PC-3 (cell line): ENCODE measurements around the gene EXOC4.
"Not testable (repeated sequence)": the region's sequence is repeated elsewhere in the genome, so short reads cannot be mapped to it uniquely, and the experiment has no call there.

Source experiments
- EZH2 ChIP-seq: fragments of 300-600 bp; sonication (generic); IDR thresholded peaks from one replicate; pipeline ENCODE4 v1.6.1; 2017; ENCODE audit warnings: antibody characterized with exemption, mild to moderate bottlenecking, low read length; ENCODE audit not compliant: unreplicated experiment
- TF ChIP-seq, protein P1 (sequence below): fragments of 300-600 bp; sonication (generic); conservative IDR thresholded peaks from 2 replicates; pipeline ENCODE4 v1.5.1; 2017; ENCODE audit warnings: antibody characterized with exemption, low read depth, mild to moderate bottlenecking, low read length

DNA sequence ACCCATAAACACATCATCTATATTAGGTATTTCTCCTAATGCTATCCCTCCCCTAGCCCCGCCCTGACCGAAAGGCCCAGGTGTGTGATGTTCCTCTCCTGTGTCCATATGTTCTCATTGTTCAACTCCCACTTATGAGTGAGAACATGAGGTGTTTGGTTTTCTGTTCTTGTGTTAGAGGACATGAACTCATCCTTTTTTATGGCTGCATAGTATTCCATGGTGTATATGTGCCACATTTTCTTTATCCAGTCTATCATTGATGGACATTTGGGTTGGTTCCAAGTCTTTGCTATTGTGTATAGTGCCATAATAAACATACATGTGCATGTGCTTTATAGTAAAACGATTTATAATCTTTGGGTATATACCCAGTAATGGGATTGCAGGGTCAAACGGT, 68.5 kb downstream of the EXOC4 start:
- TF ChIP-seq, protein P1, sequence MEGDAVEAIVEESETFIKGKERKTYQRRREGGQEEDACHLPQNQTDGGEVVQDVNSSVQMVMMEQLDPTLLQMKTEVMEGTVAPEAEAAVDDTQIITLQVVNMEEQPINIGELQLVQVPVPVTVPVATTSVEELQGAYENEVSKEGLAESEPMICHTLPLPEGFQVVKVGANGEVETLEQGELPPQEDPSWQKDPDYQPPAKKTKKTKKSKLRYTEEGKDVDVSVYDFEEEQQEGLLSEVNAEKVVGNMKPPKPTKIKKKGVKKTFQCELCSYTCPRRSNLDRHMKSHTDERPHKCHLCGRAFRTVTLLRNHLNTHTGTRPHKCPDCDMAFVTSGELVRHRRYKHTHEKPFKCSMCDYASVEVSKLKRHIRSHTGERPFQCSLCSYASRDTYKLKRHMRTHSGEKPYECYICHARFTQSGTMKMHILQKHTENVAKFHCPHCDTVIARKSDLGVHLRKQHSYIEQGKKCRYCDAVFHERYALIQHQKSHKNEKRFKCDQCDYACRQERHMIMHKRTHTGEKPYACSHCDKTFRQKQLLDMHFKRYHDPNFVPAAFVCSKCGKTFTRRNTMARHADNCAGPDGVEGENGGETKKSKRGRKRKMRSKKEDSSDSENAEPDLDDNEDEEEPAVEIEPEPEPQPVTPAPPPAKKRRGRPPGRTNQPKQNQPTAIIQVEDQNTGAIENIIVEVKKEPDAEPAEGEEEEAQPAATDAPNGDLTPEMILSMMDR, result not testable (repeated sequence)
- not testable (repeated sequence) for TF ChIP-seq EZH2
